GM12878 (cell line): Measurements from ENCODE around the gene TRIM26. TPM values are rescaled to one million over a fixed set of nuclear protein-coding genes. Genes with fewer than 3 reads are reported as not detected.

Experiments
- BMI1 ChIP-seq: fragments of 450-650 bp; IDR thresholded peaks from 2 replicates; pipeline ENCODE4 v1.6.1; 2016; ENCODE audit warnings: mild to moderate bottlenecking, moderate library complexity, borderline replicate concordance
- IKZF2 ChIP-seq, 2 experiments: fragments of 450-650 bp; IDR thresholded peaks; 2 replicates each; pipeline ENCODE4 v1.6.1; 2017; ENCODE audit warnings: mild to moderate bottlenecking in 2 of 2, moderate library complexity in 2 of 2
- MXI1 ChIP-seq: fragments of 150-350 bp; IDR thresholded peaks from 2 replicates; pipeline ENCODE4 v1.6.1; 2011; ENCODE audit warnings: low read depth, mild to moderate bottlenecking, inconsistent platforms, low read length, improper control_type of control experiment
- MYC ChIP-seq: IDR thresholded peaks from 2 replicates; pipeline ENCODE4 v1.6.1; 2011; ENCODE audit warnings: mild to moderate bottlenecking, low read length, moderate library complexity, inconsistent platforms; ENCODE audit not compliant: insufficient read depth, insufficient replicate concordance, insufficient read length, severe bottlenecking
- NFYA ChIP-seq: IDR thresholded peaks from 2 replicates; pipeline ENCODE4 v1.6.1; 2011; ENCODE audit warnings: low read depth, mild to moderate bottlenecking, low read length, improper control_type of control experiment, borderline replicate concordance
- NR2C1 ChIP-seq: fragments of 450-650 bp; IDR thresholded peaks from 2 replicates; pipeline ENCODE4 v1.6.1; 2017; ENCODE audit warnings: antibody characterized with exemption, mild to moderate bottlenecking, moderate library complexity
- NR2F1 ChIP-seq: fragments of 450-650 bp; conservative IDR thresholded peaks from 2 replicates; pipeline ENCODE4 v1.6.1; 2017; ENCODE audit warnings: mild to moderate bottlenecking
- RB1 ChIP-seq: fragments of 450-650 bp; formaldehyde crosslinking; IDR thresholded peaks from 2 replicates; pipeline ENCODE4 v1.6.1; 2017; ENCODE audit warnings: mild to moderate bottlenecking, borderline replicate concordance
- SIN3A ChIP-seq: IDR thresholded peaks from 2 replicates; pipeline ENCODE4 v1.6.1; 2012; ENCODE audit warnings: low read depth, low read length, improper control_type of control experiment
- SRF ChIP-seq, 2 experiments: IDR thresholded peaks; 2 replicates each; pipeline ENCODE4 v1.6.1; 2011; ENCODE audit warnings: low read depth in 2 of 2, low read length in 2 of 2, mild to moderate bottlenecking in 1 of 2, moderate library complexity in 1 of 2
- TBL1XR1 ChIP-seq: IDR thresholded peaks from 2 replicates; pipeline ENCODE4 v1.6.1; 2012; ENCODE audit warnings: low read depth, low read length, improper control_type of control experiment
- YY1 ChIP-seq: IDR thresholded peaks from 2 replicates; pipeline ENCODE4 v1.6.1; 2011; ENCODE audit warnings: low read depth, mild to moderate bottlenecking, low read length
- polyA plus RNA-seq, 11 experiments: library from polyadenylated mRNA; depleted of rRNA in 4 of 11; unstranded in 6 of 11; stranded (reverse) in 5 of 11; fragments of >200 nt; fragmentation: Nextera tagmentation in 4 of 11; fragmentation: Illumina TruSeq in 1 of 11; extraction: Ambion mirVana in 4 of 11; extraction: Trizol in 1 of 11; gene quantifications; 1 replicate in 1 of 11; 2 replicates in 10 of 11; pipeline versions ENCODE4 v1.2.1 to v1.2.3, GENCODE V29; 2011 to 2016; ENCODE audit warnings: inconsistent platforms in 2 of 11, missing spikeins in 2 of 11, low read depth in 1 of 11
- total RNA-seq, 4 experiments: library from RNA; depleted of rRNA in 3 of 4; stranded (reverse); fragments of >200 nt in 3 of 4; fragmentation: Illumina TruSeq in 1 of 4; extraction: Trizol in 1 of 4; gene quantifications; 2 replicates each; pipeline versions ENCODE4 v1.2.1 to v1.2.3, GENCODE V29; 2013 to 2021
- TF ChIP-seq, protein P1 (sequence below), 3 experiments: IDR thresholded peaks in 2 of 3; conservative IDR thresholded peaks in 1 of 3; 2 replicates each; pipeline ENCODE4 v1.5.1; 2011; ENCODE audit warnings: low read depth in 3 of 3, low read length in 3 of 3, mild to moderate bottlenecking in 3 of 3, control low read depth in 2 of 3, moderate library complexity in 2 of 3, inconsistent platforms in 1 of 3, mixed read lengths in 1 of 3; ENCODE audit not compliant: control insufficient read depth in 2 of 3, insufficient read depth in 1 of 3; ENCODE audit errors: extremely low read depth in 1 of 3

Gene TRIM26
- total and polyA plus RNA-seq, 10 of the 15 experiments (the other 5 are each of a cell fraction or from before 2014, with no cell fraction given) = 13.1 to 79.6 (median 63.6) TPM

DNA sequence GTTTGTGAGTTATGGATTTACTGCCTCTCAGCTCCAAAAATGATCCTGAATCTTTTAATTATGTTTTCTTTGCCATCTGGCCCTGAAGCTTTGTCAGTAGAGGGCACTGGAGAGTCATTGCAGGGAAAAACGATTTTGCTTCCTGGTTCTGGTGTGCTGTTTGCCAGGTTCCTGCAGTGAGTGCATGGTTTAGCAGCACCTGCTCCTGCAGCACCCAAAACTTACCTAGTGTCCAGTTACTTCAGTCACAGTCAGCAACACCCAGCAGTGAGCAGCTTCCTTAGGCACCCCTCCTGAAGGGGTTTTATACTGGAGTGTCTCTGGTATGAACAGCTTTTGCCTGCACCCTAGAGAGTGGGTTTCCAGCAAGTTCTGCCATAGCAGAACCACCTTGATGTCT is 6.0 kb upstream of the TRIM26 start (continued):
- TF ChIP-seq SIN3A (no peak), NR2F1 (no peak), IKZF2 (IDR thresholded peaks at IDR 0.05) (0 out of 4 replicates have a peak, but pooled peaks of 1 of the 2 experiments have one; percentile 11), MXI1 (no peak; the same call in 1 of the 2 replicates), TBL1XR1 (no peak), NR2C1 (no peak), RB1 (no peak), BMI1 (no peak), SRF (IDR thresholded peaks at IDR 0.05; ENCODE audit: low read depth in 2 of 2, low read length in 2 of 2) (no peak), MYC (no peak), YY1 (0 out of 2 replicates have a peak, but pooled peaks have one; percentile 17), NFYA (no peak)
- TF ChIP-seq, protein P1, sequence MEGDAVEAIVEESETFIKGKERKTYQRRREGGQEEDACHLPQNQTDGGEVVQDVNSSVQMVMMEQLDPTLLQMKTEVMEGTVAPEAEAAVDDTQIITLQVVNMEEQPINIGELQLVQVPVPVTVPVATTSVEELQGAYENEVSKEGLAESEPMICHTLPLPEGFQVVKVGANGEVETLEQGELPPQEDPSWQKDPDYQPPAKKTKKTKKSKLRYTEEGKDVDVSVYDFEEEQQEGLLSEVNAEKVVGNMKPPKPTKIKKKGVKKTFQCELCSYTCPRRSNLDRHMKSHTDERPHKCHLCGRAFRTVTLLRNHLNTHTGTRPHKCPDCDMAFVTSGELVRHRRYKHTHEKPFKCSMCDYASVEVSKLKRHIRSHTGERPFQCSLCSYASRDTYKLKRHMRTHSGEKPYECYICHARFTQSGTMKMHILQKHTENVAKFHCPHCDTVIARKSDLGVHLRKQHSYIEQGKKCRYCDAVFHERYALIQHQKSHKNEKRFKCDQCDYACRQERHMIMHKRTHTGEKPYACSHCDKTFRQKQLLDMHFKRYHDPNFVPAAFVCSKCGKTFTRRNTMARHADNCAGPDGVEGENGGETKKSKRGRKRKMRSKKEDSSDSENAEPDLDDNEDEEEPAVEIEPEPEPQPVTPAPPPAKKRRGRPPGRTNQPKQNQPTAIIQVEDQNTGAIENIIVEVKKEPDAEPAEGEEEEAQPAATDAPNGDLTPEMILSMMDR (IDR thresholded peaks at IDR 0.05 in 2 of 3, conservative IDR thresholded peaks at IDR 0.05 in 1 of 3; ENCODE audit: control insufficient read depth in 2 of 3, extremely low read depth in 1 of 3, insufficient read depth in 1 of 3, low read depth in 3 of 3, low read length in 3 of 3) = peak; percentile 91 to 94 (median 94)
